T1000 (cell line): ENCODE measurements around the gene PAN3.

Experiments
- DNase-seq: peaks from one replicate; lab custom pipeline; 2025; ENCODE audit warnings: mixed read lengths; lab: John Stamatoyannopoulos, UW

The PAN3 gene

GRCh38 chr13:28219408-28220099 lies 81.2 kb downstream of the PAN3 start:
- no peak for DNase-seq

GRCh38 chr13:28220166-28220565 lies 81.8 kb downstream of the PAN3 start:
- no peak for DNase-seq

- DNase-seq = no peak
Measured at GRCh38 chr13:28229522-28230411, 91.4 kb downstream of the PAN3 start.

GRCh38 chr13:28231642-28232041 lies 93.3 kb downstream of the PAN3 start:
- no peak for DNase-seq

GRCh38 chr13:28237944-28238343 lies 99.6 kb downstream of the PAN3 start:
- no peak for DNase-seq

- no peak for DNase-seq
Measured at GRCh38 chr13:28239374-28239773, 101.0 kb downstream of the PAN3 start.

GRCh38 chr13:28245465-28245864 lies 107.1 kb downstream of the PAN3 start:
- DNase-seq = no peak

GRCh38 chr13:28246891-28247290 lies 108.5 kb downstream of the PAN3 start:
- DNase-seq = no peak

GRCh38 chr13:28248080-28248479 lies 109.7 kb downstream of the PAN3 start:
- DNase-seq = no peak

- DNase-seq = no peak
Measured at GRCh38 chr13:28250542-28250941, 112.2 kb downstream of the PAN3 start.

GRCh38 chr13:28251466-28251865 lies 113.1 kb downstream of the PAN3 start:
- no peak for DNase-seq

GRCh38 chr13:28252547-28252946 lies 114.2 kb downstream of the PAN3 start:
- DNase-seq = no peak

GRCh38 chr13:28257305-28257704 lies 119.0 kb downstream of the PAN3 start:
- DNase-seq = no peak

- DNase-seq = no peak
Measured at GRCh38 chr13:28258417-28258816, 120.1 kb downstream of the PAN3 start.

GRCh38 chr13:28267497-28267896 lies 129.2 kb downstream of the PAN3 start:
- no peak for DNase-seq

GRCh38 chr13:28268800-28269223 lies 130.5 kb downstream of the PAN3 start:
- no peak for DNase-seq

GRCh38 chr13:28271056-28271840 lies 132.9 kb downstream of the PAN3 start:
- DNase-seq = no peak

GRCh38 chr13:28273919-28274318 lies 135.6 kb downstream of the PAN3 start:
- DNase-seq = no peak

- no peak for DNase-seq
Measured at GRCh38 chr13:28282451-28282850, 144.1 kb downstream of the PAN3 start.

- DNase-seq = no peak
Measured at GRCh38 chr13:28283600-28283999, 145.3 kb downstream of the PAN3 start.

GRCh38 chr13:28286263-28286662 lies 147.9 kb downstream of the PAN3 start:
- DNase-seq = no peak

GRCh38 chr13:28297341-28297740 lies 159.0 kb downstream of the PAN3 start:
- no peak for DNase-seq
